Activated CD8-positive, alpha-beta memory T cell treated with anti-CD3 and anti-CD28 coated beads, Interleukin-2, amount 50 U/mL, for 24 hours (primary cell): Measurements from ENCODE around the gene PRKAR1A.

Experiments used
- DNase-seq: peaks from one replicate; pipeline ENCODE4 v3.0.0-alpha.2; 2020; ENCODE audit errors: extremely low read depth

Gene PRKAR1A

GRCh38 chr17:68542698-68543463, 30.7 kb downstream of the PRKAR1A start:
- no peak for DNase-seq

GRCh38 chr17:68544111-68544915, 32.1 kb downstream of the PRKAR1A start:
- DNase-seq: no peak

- DNase-seq: no peak
Measured at GRCh38 chr17:68556551-68556950, 44.3 kb downstream of the PRKAR1A start.

- DNase-seq: no peak
Measured at GRCh38 chr17:68559316-68559715, 47.1 kb downstream of the PRKAR1A start.

GRCh38 chr17:68560966-68561720, 48.9 kb downstream of the PRKAR1A start:
- no peak for DNase-seq

GRCh38 chr17:68562736-68563135, 50.5 kb downstream of the PRKAR1A start:
- no peak for DNase-seq

GRCh38 chr17:68564415-68565111, 52.3 kb downstream of the PRKAR1A start:
- no peak for DNase-seq

- no peak for DNase-seq
Measured at GRCh38 chr17:68565661-68566441, 53.6 kb downstream of the PRKAR1A start.

- DNase-seq: no peak
Measured at GRCh38 chr17:68566442-68566738, 54.2 kb downstream of the PRKAR1A start.

GRCh38 chr17:68567035-68567434, 54.8 kb downstream of the PRKAR1A start:
- DNase-seq: no peak

GRCh38 chr17:68567581-68567980, 55.4 kb downstream of the PRKAR1A start:
- no peak for DNase-seq

GRCh38 chr17:68568581-68568980, 56.4 kb downstream of the PRKAR1A start:
- no peak for DNase-seq

GRCh38 chr17:68569346-68569745, 57.1 kb downstream of the PRKAR1A start:
- DNase-seq: no peak

- no peak for DNase-seq
Measured at GRCh38 chr17:68570526-68570925, 58.3 kb downstream of the PRKAR1A start.

GRCh38 chr17:68572138-68572842, 60.1 kb downstream of the PRKAR1A start:
- no peak for DNase-seq

- DNase-seq: no peak
Measured at GRCh38 chr17:68573338-68573737, 61.1 kb downstream of the PRKAR1A start.

- no peak for DNase-seq
Measured at GRCh38 chr17:68576137-68576536, 63.9 kb downstream of the PRKAR1A start.

GRCh38 chr17:68576811-68577496, 64.7 kb downstream of the PRKAR1A start:
- DNase-seq: no peak

GRCh38 chr17:68577497-68577821, 65.2 kb downstream of the PRKAR1A start:
- no peak for DNase-seq

- no peak for DNase-seq
Measured at GRCh38 chr17:68578236-68578635, 66.0 kb downstream of the PRKAR1A start.
